Measurements from ENCODE around the gene ACE.

GRCh38 chr17:63458478-63458877 is 18.4 kb upstream of the ACE start:
- TF ChIP-seq CTCF (conservative IDR thresholded peaks at IDR 0.05) (no peak), EZH2 (IDR thresholded peaks at IDR 0.05; ENCODE audit: low read depth) (no peak)
